HG03342 (cell line): ENCODE measurements around the gene FAHD2A.
"Not testable (repeated sequence)": the region's sequence is repeated elsewhere in the genome, so short reads cannot be mapped to it uniquely, and the experiment has no call there.

Source experiments
- ATAC-seq: cut with Tn5 transposase; IDR thresholded peaks from one replicate; pipeline ENCODE4 v1.9.1; 2021; ENCODE audit warnings: mild to moderate bottlenecking, moderate library complexity; ENCODE audit not compliant: unreplicated experiment

The FAHD2A gene

GRCh38 chr2:95402370-95403203, at the start of gene FAHD2A:
Gene FAHD2A (plus strand): TSS chr2:95402708. CDS start chr2:95405559, 2,851 bp downstream.
- peak; percentile 94 for ATAC-seq

- ATAC-seq: no peak
Measured at GRCh38 chr2:95353055-95353575, 49.4 kb upstream of the FAHD2A start.

- no peak for ATAC-seq
Measured at GRCh38 chr2:95353613-95354468, 48.7 kb upstream of the FAHD2A start.

GRCh38 chr2:95354469-95354901, 48.0 kb upstream of the FAHD2A start:
- ATAC-seq: no peak

GRCh38 chr2:95354925-95355324, 47.6 kb upstream of the FAHD2A start:
- ATAC-seq: no peak

GRCh38 chr2:95355486-95355885, 47.0 kb upstream of the FAHD2A start:
- ATAC-seq: not testable (repeated sequence)

- no peak for ATAC-seq
Measured at GRCh38 chr2:95356821-95357700, 45.4 kb upstream of the FAHD2A start.

GRCh38 chr2:95357717-95358280, 44.7 kb upstream of the FAHD2A start:
- no peak for ATAC-seq

GRCh38 chr2:95359031-95359430, 43.5 kb upstream of the FAHD2A start:
- ATAC-seq: no peak

GRCh38 chr2:95359501-95359930, 43.0 kb upstream of the FAHD2A start:
- ATAC-seq: no peak

- ATAC-seq: no peak
Measured at GRCh38 chr2:95361216-95361980, 41.1 kb upstream of the FAHD2A start.

GRCh38 chr2:95362486-95362885, 40.0 kb upstream of the FAHD2A start:
- no peak for ATAC-seq

GRCh38 chr2:95366514-95366913, 36.0 kb upstream of the FAHD2A start:
- no peak for ATAC-seq

GRCh38 chr2:95372216-95372829, 30.2 kb upstream of the FAHD2A start:
- ATAC-seq: no peak

- ATAC-seq: no peak
Measured at GRCh38 chr2:95372845-95373244, 29.7 kb upstream of the FAHD2A start.

- ATAC-seq: no peak
Measured at GRCh38 chr2:95374029-95374428, 28.5 kb upstream of the FAHD2A start.

GRCh38 chr2:95374451-95374920, 28.0 kb upstream of the FAHD2A start:
- no peak for ATAC-seq

GRCh38 chr2:95374921-95375471, 27.5 kb upstream of the FAHD2A start:
- ATAC-seq: no peak
